ENCODE data around the gene PCBP1. TPM values are rescaled to one million over a fixed set of nuclear protein-coding genes. Genes with fewer than 3 reads are reported as not detected.
A peak's percentile ranks its signal among the peaks of the same experiment; 100 is the strongest.

The PCBP1 gene
- total RNA-seq, 2 experiments from 2014 or later = 58.2 to 423 TPM

- Histone ChIP-seq H3K9me2 (ENCODE audit: insufficient read depth, low read length) (no peaks in the 10 kb centered on the region), H2AFZ (ENCODE audit: low read length) (no peak overlapping the region), H3K4me3 (ENCODE audit: low read depth, low read length, poor library complexity, severe bottlenecking) (no peak overlapping the region), H3K79me2 (ENCODE audit: insufficient read depth, low read depth, low read length) (peaks cover 4% of the 10 kb centered on the region; the same call in 1 of the 2 replicates), H3K4me1 (ENCODE audit: insufficient read depth, low read length, poor library complexity, severe bottlenecking) (peaks cover 98% of the 10 kb centered on the region), H3K36me3 (ENCODE audit: insufficient read depth, low read length) (no peaks in the 10 kb centered on the region), H3K4me2 (ENCODE audit: low read length) (peak overlapping the region; percentile 64), H4K20me1 (ENCODE audit: insufficient read depth, low read length) (no peaks in the 10 kb centered on the region), H3K9me3 (ENCODE audit: low read length) (no peaks in the 10 kb centered on the region), H3K27ac (ENCODE audit: low read depth, low read length, poor library complexity, severe bottlenecking) (peak overlapping the region; percentile 83)
- no peak for DNase-seq (ENCODE audit: low spot score)
- ChIA-PET CTCF (ENCODE audit: unreplicated experiment) (interaction anchor here (0.7 to 1.5 kb wide), 2 partner anchors 11 to 14 kb away, joined by 3 to 4 read pairs; no protein-coding TSS in a partner anchor), POLR2A (interaction anchor here (0.6 to 6.8 kb wide), 10 partner anchors 13 to 1580 kb away, joined by 3 to 129 read pairs (median 10); no protein-coding TSS in a partner anchor)
- BruUV-seq (replicated peaks) = no TSS peak
- intact Hi-C loops (cut with micrococcal nuclease; ENCODE audit: unreplicated experiment) = loop anchor here (10.0 kb wide), 2 partner anchors 942 to 1358 kb away; partner anchors contain the start of gene NAGK
- TF ChIP-seq CTCF (conservative IDR thresholded peaks at IDR 0.05; ENCODE audit: low read length) = no peak
- TF ChIP-seq EZH2phosphoT487 (IDR thresholded peaks at IDR 0.05; ENCODE audit: borderline replicate concordance, low read depth, low read length) = no peak
Measured at GRCh38 chr2:70122470-70122869, 35.2 kb downstream of the PCBP1 start.

DNA sequence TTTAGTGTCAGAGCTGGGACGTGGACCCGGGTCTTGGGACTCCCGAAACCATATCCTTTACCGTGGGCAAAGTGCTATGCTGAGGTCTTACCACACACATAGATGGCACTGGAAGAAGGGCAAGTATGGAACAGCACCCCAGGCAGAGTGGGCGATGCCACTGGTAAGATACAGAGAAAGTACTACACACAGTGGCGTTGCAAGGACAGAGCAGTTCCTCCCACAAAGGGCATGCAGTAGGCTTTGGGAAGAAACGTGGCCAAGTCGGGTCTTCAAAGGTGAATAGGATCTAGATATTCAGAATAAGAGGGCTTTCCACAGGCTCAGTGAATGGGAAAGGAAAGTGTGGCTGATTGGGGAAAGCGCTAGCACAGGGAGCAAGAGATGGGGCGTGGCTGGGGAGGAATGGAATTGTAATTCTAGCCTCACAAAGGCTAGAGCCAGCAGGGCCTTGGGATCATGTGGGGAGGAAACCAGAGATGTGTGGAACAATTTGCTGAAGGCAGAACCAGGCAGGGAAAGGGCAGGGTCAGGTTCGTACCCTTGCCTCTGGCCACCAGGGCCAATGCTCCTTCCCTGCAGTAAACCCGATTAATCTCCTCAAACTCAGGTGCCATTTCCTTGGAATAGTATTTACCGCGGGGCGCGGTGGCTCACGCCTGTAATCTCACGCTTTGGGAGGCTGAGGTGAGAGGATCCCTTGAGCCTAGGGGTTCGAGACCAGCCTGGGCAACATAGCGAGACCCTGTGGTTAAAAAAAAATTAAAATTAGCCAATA is 36.0 kb downstream of the PCBP1 start:
- POLR2A ChIA-PET = interaction anchor here (0.6 to 6.8 kb wide), 10 partner anchors 12 to 1581 kb away, joined by 3 to 129 read pairs (median 6); no protein-coding TSS in a partner anchor
- H3K36me3 ChIP-seq (ENCODE audit: insufficient read depth, low read length) = no peaks in the 10 kb centered on the region
- no TSS peak for BruUV-seq (replicated peaks)
- intact Hi-C loops (cut with micrococcal nuclease; ENCODE audit: unreplicated experiment) = loop anchor here (10.0 kb wide), 2 partner anchors 942 to 1358 kb away; partner anchors contain the start of gene NAGK
- H3K27ac ChIP-seq (ENCODE audit: low read depth, low read length, poor library complexity, severe bottlenecking) = peak overlapping the region; percentile 83
- peaks cover 98% of the 10 kb centered on the region for H3K4me1 ChIP-seq (ENCODE audit: insufficient read depth, low read length, poor library complexity, severe bottlenecking)
- TF ChIP-seq EZH2phosphoT487 (IDR thresholded peaks at IDR 0.05; ENCODE audit: borderline replicate concordance, low read depth, low read length) (no peak), CTCF (conservative IDR thresholded peaks at IDR 0.05; ENCODE audit: low read length) (no peak)
- peak overlapping the region; percentile 63 for H3K4me3 ChIP-seq (ENCODE audit: low read depth, low read length, poor library complexity, severe bottlenecking)
- H3K79me2 ChIP-seq (ENCODE audit: insufficient read depth, low read depth, low read length) = peaks cover 7% of the 10 kb centered on the region; the same call in 1 of the 2 replicates
- no peaks in the 10 kb centered on the region for H3K9me2 ChIP-seq (ENCODE audit: insufficient read depth, low read length)
- no peaks in the 10 kb centered on the region for H3K9me3 ChIP-seq (ENCODE audit: low read length)
- no peak for DNase-seq (ENCODE audit: low spot score)
- H4K20me1 ChIP-seq (ENCODE audit: insufficient read depth, low read length) = no peaks in the 10 kb centered on the region
- H2AFZ ChIP-seq (ENCODE audit: low read length) = peak overlapping the region; percentile 40; the same call in 1 of the 2 replicates
- H3K4me2 ChIP-seq (ENCODE audit: low read length) = peak overlapping the region; percentile 64
- CTCF ChIA-PET (ENCODE audit: unreplicated experiment) = no interaction called here

Measured in OCI-LY7 (cell line).